ENCODE measurements around the gene PSENEN. TPM values are rescaled to one million over a fixed set of nuclear protein-coding genes. Genes with fewer than 3 reads are reported as not detected.

The PSENEN gene
- total RNA-seq, 1 donor from 2014 or later: 4.2 TPM

- DNase-seq: no peak
These were observed 27.8 kb downstream of the PSENEN start for GRCh38 chr19:35773020-35773806.

GRCh38 chr19:35774274-35775045, 29.0 kb downstream of the PSENEN start:
- no peak for DNase-seq

GRCh38 chr19:35775046-35775297, 29.5 kb downstream of the PSENEN start:
- DNase-seq: no peak

GRCh38 chr19:35775298-35776101, 30.0 kb downstream of the PSENEN start, which contains the start of gene ARHGAP33:
Gene ARHGAP33 (plus strand): TSS chr19:35775564. CDS start chr19:35775659, 95 bp downstream.
- DNase-seq: peak; percentile 99

DNA sequence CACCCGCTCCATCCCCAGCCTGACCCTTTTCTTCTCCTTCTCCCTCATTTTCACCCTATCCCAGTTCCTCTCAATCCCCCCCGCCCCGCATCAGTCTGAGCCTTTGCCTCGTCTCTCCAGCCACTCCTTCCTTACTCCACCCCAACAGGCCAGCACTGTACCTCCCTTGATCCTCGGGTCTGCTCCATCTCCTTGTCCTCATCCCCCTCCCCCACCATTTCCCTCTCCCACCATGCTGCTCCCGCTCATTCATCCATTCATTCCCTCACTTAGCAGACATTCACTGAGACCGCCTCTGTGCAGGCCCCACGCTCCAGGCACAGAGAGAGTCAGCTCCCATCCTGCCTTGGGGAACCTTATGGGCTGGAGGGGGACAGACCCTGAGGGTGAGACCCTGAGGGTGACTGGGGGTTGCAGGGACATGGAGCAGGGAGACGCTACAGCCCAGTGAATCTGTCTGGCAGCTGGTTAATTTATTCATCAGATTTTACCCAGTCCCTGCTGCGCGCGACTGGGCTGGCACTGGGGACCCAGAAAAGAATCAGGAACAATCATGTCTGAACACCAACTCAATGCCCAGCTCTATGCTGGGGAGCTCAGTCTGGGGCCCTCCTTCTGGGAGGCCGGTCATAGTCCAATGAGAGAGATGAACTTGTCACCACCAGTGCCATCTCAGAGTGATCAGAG, 30.8 kb downstream of the PSENEN start:
- DNase-seq: no peak

GRCh38 chr19:35777086-35777841, 31.8 kb downstream of the PSENEN start:
- DNase-seq: no peak

DNA sequence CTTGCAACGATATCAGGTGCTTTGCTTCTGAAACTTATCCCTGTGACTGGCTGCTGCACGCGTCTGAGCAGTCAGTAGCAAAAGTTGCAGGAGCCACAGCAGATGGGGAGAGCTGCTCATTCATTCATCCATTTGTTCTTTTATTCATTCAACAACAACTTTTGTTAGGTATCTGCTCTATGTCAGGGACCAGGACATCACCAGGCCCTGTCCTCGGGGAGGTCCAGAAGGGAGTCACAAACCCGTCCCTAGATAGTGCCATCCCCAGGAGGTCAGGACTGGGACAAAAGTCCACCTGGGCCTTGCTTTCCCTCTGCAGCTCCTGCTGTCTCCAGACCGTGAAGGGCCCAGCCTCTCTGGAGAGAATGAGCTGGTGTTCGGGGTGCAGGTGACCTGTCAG, 32.5 kb downstream of the PSENEN start:
- no peak for DNase-seq

DNA sequence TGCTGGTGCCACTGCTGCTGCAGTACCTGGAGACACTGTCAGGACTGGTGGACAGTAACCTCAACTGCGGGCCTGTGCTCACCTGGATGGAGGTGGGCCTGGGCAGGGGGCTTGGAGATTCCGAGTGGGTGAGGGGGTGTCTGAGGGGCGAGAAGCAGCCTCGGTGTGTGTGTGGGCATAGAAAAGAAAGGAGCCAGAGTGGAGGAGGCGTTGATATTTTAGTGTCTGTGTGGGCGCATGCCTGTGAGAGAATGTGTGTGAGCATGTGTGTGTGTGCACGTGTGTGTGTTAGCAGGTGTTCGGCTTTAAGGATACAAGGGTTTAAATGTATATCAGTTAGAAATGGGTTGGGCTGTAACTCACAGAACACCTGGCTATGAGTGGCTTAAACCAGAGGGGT, 33.6 kb downstream of the PSENEN start:
- DNase-seq: no peak

- no peak for DNase-seq
These were observed 34.6 kb downstream of the PSENEN start for GRCh38 chr19:35780058-35780457.

DNA sequence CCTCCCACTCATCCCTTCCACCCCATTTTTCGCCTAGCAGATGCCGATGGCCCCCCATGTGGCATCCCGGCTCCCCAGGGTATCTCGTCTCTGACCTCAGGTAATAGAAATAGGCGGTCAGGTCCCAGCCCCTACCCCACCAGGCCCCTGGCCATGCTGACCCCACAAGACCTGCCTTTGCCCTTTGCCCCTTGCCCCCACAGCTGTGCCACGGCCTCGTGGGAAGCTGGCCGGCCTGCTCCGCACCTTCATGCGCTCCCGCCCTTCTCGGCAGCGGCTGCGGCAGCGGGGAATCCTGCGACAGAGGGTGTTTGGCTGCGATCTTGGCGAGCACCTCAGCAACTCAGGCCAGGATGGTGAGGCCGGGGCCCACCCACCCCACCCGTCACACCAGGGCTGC, 35.3 kb downstream of the PSENEN start:
- DNase-seq: no peak

DNA sequence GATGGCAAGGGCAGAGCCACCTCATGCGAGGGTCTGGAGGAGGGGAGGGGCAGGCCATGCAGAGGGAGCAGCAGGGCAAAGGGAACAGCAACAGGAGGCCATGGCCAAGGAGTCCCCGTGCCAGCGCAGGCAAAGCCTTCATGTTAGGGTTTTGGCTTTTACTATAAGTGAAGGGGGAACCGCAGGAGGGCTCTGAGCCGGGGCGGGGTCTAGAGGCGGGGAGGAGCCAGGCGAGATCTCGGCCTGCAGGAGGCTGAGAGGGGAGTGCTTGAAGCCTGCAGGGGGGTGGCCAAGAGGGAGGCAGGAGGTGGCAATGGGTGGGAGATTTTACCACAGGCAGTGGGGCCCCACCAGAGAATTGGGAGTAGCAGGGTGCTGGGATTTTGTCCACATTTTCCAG, 36.2 kb downstream of the PSENEN start:
- no peak for DNase-seq

DNA sequence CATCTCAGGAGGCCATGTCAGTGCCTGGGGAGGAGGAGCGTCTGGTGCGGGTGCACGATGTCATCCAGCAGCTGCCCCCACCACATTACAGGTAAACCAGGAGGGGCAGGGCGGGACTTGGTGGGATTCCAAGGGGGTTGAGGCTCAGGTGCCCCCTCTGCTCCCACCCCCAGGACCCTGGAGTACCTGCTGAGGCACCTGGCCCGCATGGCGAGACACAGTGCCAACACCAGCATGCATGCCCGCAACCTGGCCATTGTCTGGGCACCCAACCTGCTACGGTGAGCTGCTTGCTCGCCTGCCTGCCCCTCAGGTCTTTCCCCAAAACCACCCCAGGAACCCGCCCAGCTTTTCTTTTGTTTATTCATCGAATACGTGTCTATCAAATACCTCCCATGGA, 37.1 kb downstream of the PSENEN start:
- DNase-seq: no peak

- DNase-seq: no peak
These were observed 38.3 kb downstream of the PSENEN start for GRCh38 chr19:35783469-35784434.

DNA sequence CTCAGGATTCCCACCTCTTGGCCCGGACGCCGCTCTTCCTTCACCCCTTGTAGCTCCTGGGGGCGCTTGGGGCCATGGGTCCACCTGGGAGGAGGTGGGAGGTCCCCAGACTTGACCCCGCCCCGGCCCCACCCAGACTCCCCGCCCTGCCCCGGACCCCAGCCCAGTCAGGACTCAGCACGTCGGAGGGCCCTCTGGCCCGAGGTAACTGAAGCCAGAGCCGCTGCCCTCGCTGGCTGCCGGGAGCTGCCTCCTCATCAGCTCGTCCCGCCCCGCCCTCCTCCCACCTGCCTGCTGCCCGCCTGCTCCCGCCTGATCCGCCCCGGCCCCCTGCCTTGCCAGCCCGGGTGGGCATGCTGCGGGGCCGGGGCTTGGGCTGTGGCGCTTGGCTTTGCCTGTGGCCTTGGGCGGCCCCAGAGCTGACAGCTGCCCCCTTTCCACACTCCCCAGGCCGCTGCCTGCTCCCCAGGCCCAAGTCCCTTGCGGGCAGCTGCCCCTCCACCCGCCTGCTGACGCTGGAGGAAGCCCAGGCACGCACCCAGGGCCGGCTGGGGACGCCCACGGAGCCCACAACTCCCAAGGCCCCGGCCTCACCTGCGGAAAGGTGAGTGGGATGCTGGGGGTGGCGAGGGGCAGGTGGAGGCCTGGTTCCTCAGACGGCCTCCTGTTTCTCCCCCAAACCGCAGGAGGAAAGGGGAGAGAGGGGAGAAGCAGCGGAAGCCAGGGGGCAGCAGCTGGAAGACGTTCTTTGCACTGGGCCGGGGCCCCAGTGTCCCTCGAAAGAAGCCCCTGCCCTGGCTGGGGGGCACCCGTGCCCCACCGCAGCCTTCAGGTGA, 39.3 kb downstream of the PSENEN start:
- no peak for DNase-seq

DNA sequence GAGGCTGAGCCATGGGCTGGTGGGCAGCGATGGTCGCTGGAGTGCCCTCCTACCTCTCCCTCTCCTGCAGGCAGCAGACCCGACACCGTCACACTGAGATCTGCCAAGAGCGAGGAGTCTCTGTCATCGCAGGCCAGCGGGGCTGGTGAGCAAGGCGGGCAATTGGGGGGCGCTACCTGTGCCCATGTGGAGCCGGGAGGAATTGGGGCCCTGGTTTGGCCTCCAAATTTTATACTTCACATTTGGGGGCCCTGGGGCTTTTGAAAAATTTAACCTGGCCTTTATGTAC, 39.8 kb downstream of the PSENEN start:
- DNase-seq: no peak

- no peak for DNase-seq
These were observed 41.1 kb downstream of the PSENEN start for GRCh38 chr19:35786299-35787160.

DNA sequence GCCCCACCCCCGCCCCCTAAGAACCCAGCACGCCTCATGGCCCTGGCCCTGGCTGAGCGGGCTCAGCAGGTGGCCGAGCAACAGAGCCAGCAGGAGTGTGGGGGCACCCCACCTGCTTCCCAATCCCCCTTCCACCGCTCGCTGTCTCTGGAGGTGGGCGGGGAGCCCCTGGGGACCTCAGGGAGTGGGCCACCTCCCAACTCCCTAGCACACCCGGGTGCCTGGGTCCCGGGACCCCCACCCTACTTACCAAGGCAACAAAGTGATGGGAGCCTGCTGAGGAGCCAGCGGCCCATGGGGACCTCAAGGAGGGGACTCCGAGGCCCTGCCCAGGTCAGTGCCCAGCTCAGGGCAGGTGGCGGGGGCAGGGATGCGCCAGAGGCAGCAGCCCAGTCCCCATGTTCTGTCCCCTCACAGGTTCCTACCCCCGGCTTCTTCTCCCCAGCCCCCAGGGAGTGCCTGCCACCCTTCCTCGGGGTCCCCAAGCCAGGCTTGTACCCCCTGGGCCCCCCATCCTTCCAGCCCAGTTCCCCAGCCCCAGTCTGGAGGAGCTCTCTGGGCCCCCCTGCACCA, 41.9 kb downstream of the PSENEN start:
- no peak for DNase-seq

- no peak for DNase-seq
These were observed 42.9 kb downstream of the PSENEN start for GRCh38 chr19:35788205-35788960.
